H1 (cell line): ENCODE data around the gene PAQR5. TPM values are rescaled to one million over a fixed set of nuclear protein-coding genes. Genes with fewer than 3 reads are reported as not detected.

ENCODE experiments used
- RFX5 ChIP-seq: IDR thresholded peaks from 2 replicates; pipeline ENCODE4 v1.6.1; 2011; ENCODE audit warnings: low read depth, low read length, improper control_type of control experiment, borderline replicate concordance
- RNF2 ChIP-seq: fragments of 200-900, 300-1000 bp; sonication (generic); IDR thresholded peaks from 2 replicates; pipeline ENCODE4 v1.7.1; 2016; ENCODE audit warnings: borderline replicate concordance, low read depth, mild to moderate bottlenecking, antibody characterized with exemption, low read length; ENCODE audit not compliant: poor library complexity, severe bottlenecking; ENCODE audit errors: missing control alignments
- polyA plus RNA-seq, 7 experiments: library from polyadenylated mRNA; depleted of rRNA in 3 of 7; stranded (reverse) in 5 of 7; unstranded in 2 of 7; fragments of >200 nt in 5 of 7; fragments of 200-250 nt in 2 of 7; gene quantifications; 1 replicate in 5 of 7; 2 replicates in 1 of 7; 4 replicates in 1 of 7; pipeline versions ENCODE4 v1.2.1 to v1.2.3, GENCODE V29; 2011 to 2013; ENCODE audit warnings: missing spikeins in 2 of 7, mixed read lengths in 2 of 7
- total RNA-seq: library from RNA; stranded (reverse); fragmentation: NEBNext Ultra II Directional; extraction: Animal tissue kit (Norgen Biotek cat#: 25700); gene quantifications from 2 replicates; pipeline ENCODE4 v1.2.1, GENCODE V29; 2021

PAQR5 gene
- total and polyA plus RNA-seq, 2 of the 8 experiments (the other 6 are each of a cell fraction or from before 2014, with no cell fraction given): 8.7 to 18.1 TPM

- TF ChIP-seq RFX5: no peak
- no peak for TF ChIP-seq RNF2
These were observed 114.0 kb downstream of the PAQR5 start (continued) for GRCh38 chr15:69412701-69413100.
